Umbilical cord (tissue), 2 donors: ENCODE measurements around the gene BCL2. TPM values are rescaled to one million over a fixed set of nuclear protein-coding genes. Genes with fewer than 3 reads are reported as not detected.

Experiments
- DNase-seq: peaks from one replicate; pipeline ENCODE4 v3.0.0-alpha.2; 2015; ENCODE audit warnings: low spot score
- total RNA-seq: library from RNA; depleted of rRNA; stranded (reverse); fragments of >200 nt; gene quantifications from one replicate; pipeline ENCODE4 v1.2.3, GENCODE V29; 2014; ENCODE audit warnings: low replicate concordance; ENCODE audit not compliant: insufficient read depth

BCL2 gene
- total RNA-seq, 1 donor from 2014 or later: 27.9 TPM

GRCh38 chr18:63182310-63182772, 137.2 kb downstream of the BCL2 start:
- DNase-seq: no peak

DNA sequence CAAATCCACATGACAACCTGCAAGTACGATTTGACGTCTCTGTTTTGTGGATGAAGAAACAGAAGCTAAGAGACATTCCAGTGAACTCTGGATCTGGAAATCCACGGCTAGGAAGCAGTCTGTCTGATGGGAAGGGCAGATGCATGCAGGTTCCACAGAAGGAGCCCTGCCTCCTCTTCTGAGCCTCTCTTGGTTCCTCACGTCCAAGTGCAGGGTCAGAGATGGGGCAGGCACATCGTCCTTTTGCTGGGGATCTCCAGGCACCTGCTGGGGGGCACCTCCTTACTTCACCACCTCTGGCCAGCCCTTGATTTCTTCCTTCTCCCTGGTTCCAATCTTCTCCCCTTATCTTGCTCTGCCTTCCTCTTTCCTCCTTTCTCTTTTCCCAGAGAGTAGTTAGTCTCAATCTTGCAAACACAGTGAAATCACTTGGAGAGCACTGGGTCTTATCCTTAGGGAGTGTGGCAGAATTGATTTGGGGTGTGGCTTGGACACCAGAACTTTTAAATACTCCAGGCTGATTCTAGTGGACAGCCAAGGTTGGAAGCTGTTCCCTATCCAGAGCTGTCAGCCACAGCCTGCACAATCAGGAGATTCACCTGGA, 137.8 kb downstream of the BCL2 start:
- DNase-seq: no peak

GRCh38 chr18:63180971-63181376, 138.6 kb downstream of the BCL2 start:
- DNase-seq: no peak

DNA sequence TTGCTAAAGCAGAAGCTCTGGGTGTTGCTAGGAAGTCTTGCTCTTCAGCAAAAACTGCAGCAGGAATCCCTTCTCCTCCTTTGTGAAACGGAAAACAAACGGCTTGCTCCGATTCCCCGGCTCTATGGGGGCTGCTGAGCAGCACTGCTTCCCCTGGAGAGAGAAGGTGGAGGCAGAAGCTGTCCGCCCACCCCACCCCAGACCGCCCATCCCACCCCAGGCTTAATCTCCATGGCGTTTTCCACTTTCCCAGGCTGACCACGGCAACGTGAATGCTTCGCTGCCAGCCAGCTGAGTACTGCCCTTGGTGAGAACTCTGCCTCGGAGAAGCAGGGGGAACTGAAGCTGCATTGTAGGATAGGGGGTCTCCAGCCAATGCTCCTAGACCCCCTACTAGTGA, 139.2 kb downstream of the BCL2 start:
- no peak for DNase-seq

DNA sequence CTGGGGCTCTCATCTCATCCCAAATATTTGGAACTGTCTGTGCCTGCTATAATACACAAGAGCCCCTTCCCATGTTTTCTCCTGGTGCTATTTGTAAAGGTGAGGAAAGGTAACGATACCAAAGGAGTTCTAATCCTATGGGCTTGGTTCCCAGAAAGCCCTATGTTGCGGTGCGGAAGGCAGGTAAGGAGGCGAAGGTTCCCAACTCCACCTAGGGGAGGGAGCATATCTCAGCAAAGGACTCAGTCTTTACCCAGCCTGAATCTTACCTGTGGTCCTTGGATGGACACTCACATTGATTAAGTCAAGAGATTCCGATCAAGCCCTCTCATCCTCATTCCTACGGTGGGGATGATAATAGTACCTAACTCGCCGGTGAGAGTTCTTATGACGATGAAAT, 140.1 kb downstream of the BCL2 start:
- DNase-seq: no peak

- DNase-seq: no peak
Observed at GRCh38 chr18:63178971-63179370, 140.6 kb downstream of the BCL2 start.

- no peak for DNase-seq
Observed at GRCh38 chr18:63177919-63178821, 141.4 kb downstream of the BCL2 start.

DNA sequence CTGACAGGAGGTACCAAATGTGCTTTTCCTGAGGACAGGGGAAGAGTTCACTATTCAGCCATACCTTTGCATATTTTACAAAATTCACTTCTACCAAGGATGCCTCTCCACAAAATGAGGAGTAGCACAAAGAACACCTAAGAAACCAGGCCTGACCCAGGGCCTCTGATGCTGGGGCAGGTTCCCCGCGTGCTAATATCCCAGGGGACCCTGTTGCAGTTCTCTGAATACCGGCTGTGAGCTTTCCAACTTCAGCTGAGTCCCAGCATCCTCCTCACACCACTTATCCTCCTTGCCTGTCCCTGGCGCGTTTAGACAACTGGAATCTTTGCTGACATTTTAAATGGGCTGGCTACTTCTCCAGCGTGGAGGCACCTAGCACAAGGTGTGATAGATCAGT, 142.3 kb downstream of the BCL2 start:
- no peak for DNase-seq

- no peak for DNase-seq
Observed at GRCh38 chr18:63175264-63175663, 144.3 kb downstream of the BCL2 start.

GRCh38 chr18:63173983-63174382, 145.6 kb downstream of the BCL2 start:
- no peak for DNase-seq

GRCh38 chr18:63169853-63170252, 149.7 kb downstream of the BCL2 start:
- DNase-seq: no peak

- no peak for DNase-seq
Observed at GRCh38 chr18:63168287-63168686, 151.3 kb downstream of the BCL2 start.

DNA sequence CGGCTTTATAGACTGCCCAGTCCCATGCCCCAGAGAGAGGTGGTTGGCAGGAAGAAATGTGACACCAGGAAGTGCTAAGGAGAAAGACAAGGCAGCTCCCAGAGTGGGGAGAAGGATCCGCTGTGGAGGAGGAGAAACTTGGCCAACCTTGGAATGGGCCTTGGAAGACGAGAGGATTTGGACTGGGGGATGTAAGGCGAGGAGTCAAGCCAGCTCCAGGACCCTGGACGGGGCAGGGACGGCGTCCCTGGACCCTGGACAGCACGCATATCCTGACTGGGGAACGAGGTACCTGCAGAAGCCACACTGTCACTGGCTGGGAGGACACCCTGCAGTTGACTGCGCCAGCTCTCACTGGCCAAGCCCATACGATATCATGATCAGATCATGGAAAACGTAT, 153.4 kb downstream of the BCL2 start:
- DNase-seq: no peak

DNA sequence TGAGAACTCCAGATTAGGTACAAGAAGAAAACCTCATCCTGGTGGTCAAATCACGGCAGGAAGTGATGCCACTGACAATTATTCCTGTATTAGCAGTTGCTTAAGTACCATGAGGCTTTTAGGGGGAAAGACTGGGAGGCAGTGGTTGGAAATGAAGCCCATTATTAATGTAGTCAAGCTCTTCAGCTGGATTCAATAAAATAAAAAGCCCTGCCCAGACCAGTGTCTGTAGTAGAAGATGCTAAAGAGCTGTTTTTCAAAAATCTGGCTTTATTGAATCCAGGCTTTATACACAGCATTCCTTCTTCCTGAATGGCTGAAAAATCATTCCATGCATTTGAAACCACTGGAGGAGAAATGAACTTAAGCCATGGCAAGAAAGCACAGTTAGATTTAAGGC, 155.2 kb downstream of the BCL2 start:
- no peak for DNase-seq

DNA sequence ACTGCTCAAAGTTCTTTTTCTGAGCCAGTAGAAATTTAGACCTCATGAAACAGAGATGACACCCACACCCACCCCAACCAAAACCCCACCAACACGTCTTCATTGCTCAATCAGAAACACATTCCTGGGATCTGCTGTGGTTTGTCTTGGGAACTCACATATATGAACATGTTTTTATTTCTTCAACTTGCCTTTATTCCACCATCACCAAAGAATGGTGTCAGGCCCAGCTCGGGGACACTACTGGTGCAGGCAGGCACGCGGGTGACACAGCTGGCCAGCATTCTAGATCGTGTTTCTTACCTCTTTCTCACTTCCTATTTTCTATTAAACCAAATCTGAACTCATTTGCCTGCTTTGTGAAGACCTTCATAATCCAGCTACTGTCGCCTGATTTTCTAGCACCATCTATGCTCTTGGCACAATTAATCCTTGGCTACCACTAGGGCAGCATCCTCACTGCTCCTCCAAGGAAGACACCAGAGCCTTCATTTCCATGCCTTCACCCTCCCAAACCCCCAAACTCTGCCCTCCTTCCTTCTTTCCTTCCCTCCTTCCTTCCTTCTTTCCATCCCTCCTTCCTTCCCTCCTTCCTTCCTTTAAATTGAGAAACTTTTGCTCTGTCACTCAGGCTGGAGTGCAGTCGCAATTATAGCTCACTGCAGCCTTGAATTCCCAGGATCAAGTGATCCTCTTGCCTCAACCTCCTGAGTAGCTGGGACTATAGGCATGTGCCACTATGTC, 157.1 kb downstream of the BCL2 start:
- no peak for DNase-seq

DNA sequence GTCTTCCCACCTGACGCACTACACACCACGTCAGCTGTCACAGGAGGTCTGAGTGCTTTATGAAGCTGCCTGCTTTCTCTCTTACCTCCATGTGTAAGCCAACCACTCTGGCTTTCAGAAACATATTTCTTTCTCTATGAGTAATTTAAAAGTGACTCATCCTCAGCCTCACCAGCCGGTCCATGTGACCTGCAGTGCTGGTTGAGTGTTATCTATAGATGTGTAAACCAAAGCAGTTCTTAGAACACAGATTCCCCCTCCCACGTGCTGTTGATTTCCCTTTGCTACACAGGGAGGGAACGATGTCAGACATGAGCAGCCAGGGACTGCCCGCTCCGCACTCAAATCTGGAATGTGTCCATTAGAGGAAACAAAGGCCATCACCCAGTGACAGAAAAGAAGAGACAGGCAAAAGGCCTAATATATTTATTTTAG, 157.8 kb downstream of the BCL2 start:
- peak; percentile 96 for DNase-seq

DNA sequence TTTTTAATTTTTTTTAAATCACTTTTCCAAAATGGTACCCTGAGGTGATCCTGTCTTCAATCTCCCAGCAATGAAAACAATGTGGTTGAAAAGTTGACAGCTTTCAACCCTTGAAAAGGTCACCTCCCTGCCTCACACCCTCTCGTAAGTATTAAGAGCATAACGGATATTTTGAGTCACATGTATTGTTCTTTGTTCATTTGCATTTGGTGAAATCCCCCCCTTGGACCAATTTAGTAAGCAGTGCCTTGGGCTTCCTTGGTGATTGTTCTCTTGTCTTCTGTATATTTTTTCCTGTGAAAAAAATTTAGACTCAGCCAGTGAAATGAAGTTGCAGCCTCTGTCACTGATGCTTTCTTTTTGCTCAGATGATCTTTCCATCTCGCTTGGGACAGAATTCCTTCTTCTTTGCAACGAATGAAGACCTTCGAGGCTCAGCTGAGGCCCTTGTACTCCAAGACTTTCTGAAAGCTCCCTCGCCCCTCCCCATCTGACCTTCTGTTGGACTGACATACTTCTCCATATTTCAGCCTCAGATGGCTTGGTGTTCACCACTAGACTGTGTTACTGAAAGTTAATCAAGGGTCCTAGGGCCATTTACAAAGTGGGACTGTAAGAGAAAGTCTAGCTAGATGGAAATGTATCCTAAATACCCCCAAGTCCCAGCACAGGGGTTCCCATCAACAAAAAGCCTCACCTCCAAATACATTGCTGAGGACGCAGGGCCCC, 158.4 kb downstream of the BCL2 start:
- DNase-seq: no peak

- DNase-seq: no peak
Observed at GRCh38 chr18:63160172-63160995, 159.2 kb downstream of the BCL2 start.

DNA sequence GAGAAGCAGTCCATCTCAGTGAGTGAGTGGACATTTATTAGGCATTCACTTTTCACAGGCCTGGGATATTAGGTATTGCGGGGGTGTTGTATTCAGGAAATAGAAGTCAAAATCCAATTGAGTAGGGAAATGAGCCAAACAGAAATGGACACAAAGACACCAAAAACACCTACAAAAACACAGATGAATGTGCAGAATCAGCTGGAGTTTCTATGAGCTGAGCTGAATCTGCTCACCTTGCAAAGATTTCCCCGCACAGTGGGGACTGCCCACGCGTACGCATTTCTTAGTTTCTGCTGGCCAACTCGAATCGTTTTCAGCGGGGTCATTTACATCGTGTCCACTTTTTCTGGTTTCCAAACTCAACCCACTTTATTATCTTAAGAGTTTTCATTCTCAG, 160.0 kb downstream of the BCL2 start:
- DNase-seq: no peak

- no peak for DNase-seq
Observed at GRCh38 chr18:63158676-63159291, 160.8 kb downstream of the BCL2 start.
